ENCODE measurements around the gene ZNG1C.
"Not testable (repeated sequence)": the region's sequence is repeated elsewhere in the genome, so short reads cannot be mapped to it uniquely, and the experiment has no call there.

The ZNG1C gene

GRCh38 chr9:68343242-68343641 is 101.5 kb downstream of the ZNG1C start:
- DNase-seq (ENCODE audit: low read depth) = not testable (repeated sequence)

GRCh38 chr9:68343992-68344391 is 102.2 kb downstream of the ZNG1C start:
- DNase-seq (ENCODE audit: low read depth) = not testable (repeated sequence)
